Smooth muscle cell (in vitro differentiated cells): ENCODE results near the gene ELMO3. TPM values are rescaled to one million over a fixed set of nuclear protein-coding genes. Genes with fewer than 3 reads are reported as not detected.

ENCODE experiments used
- DNase-seq: peaks from one replicate; lab custom pipeline; 2025; ENCODE audit not compliant: unreplicated experiment; lab: John Stamatoyannopoulos, UW
- H2AFZ ChIP-seq: fragments of 200-600 bp; sonication (generic); 2 replicates; pipeline ENCODE4 v1.6.0; 2016; ENCODE audit warnings: antibody characterized with exemption, low read depth, mild to moderate bottlenecking
- H3F3A ChIP-seq: fragments of 200-600 bp; sonication (generic); 2 replicates; pipeline ENCODE4 v1.6.0; 2017; ENCODE audit warnings: antibody characterized with exemption, low read depth
- H3K27ac ChIP-seq: fragments of 200-600 bp; sonication (generic); 2 replicates; pipeline ENCODE4 v1.5.1; 2016; ENCODE audit warnings: low read depth, mild to moderate bottlenecking
- H3K27me3 ChIP-seq: fragments of 200-600 bp; sonication (generic); 2 replicates; pipeline ENCODE4 v1.6.1; 2016; ENCODE audit warnings: low read depth, mild to moderate bottlenecking
- H3K36me3 ChIP-seq: fragments of 200-600 bp; sonication (generic); 2 replicates; pipeline ENCODE4 v1.5.1; 2016; ENCODE audit warnings: low read depth
- H3K4me1 ChIP-seq: fragments of 200-600 bp; sonication (generic); 2 replicates; pipeline ENCODE4 v1.5.1; 2016; ENCODE audit warnings: low read depth
- H3K4me2 ChIP-seq: fragments of 200-600 bp; sonication (generic); 2 replicates; pipeline ENCODE4 v1.6.0; 2016; ENCODE audit warnings: mild to moderate bottlenecking
- H3K4me3 ChIP-seq: fragments of 200-600 bp; sonication (generic); 2 replicates; pipeline ENCODE4 v1.5.1; 2016; ENCODE audit warnings: mild to moderate bottlenecking
- H3K79me2 ChIP-seq: fragments of 200-600 bp; sonication (generic); 2 replicates; pipeline ENCODE4 v1.6.0; 2016; ENCODE audit warnings: low read depth, mild to moderate bottlenecking
- H3K9ac ChIP-seq: fragments of 200-600 bp; sonication (generic); 2 replicates; pipeline ENCODE4 v1.6.0; 2016; ENCODE audit warnings: low read depth
- H3K9me3 ChIP-seq: fragments of 200-600 bp; sonication (generic); replicated peaks from 2 replicates; pipeline ENCODE4 v1.5.1; 2016; ENCODE audit warnings: low read depth
- H4K20me1 ChIP-seq: fragments of 200-600 bp; sonication (generic); 2 replicates; pipeline ENCODE4 v1.6.0; 2016; ENCODE audit warnings: low read depth
- WGBS: methylation state at CpG from one replicate; pipeline ENCODE4 v1.1.7; 2016; ENCODE audit warnings: low lambda C conversion rate; 5-methylcytosine and 5-hydroxymethylcytosine counted together
- polyA plus RNA-seq: library from polyadenylated mRNA; unstranded; fragments of >200 nt; fragmentation: Nextera tagmentation; extraction: Ambion mirVana; gene quantifications from 2 replicates; pipeline ENCODE4 v1.2.1, GENCODE V29; 2016
- total RNA-seq: library from RNA; depleted of rRNA; stranded (reverse); fragments of >200 nt; gene quantifications from 2 replicates; pipeline ENCODE4 v1.2.3, GENCODE V29; 2014
- TF ChIP-seq, protein P1 (sequence below): fragments of 200-600 bp; sonication (generic); IDR thresholded peaks from 2 replicates; pipeline ENCODE4 v1.5.1; 2017; ENCODE audit warnings: borderline replicate concordance, mild to moderate bottlenecking, antibody characterized with exemption; ENCODE audit not compliant: insufficient read depth, poor library complexity, severe bottlenecking

ELMO3 gene
- total and polyA plus RNA-seq, 2 experiments from 2014 or later, result 2.2 to 6.7 TPM

DNA sequence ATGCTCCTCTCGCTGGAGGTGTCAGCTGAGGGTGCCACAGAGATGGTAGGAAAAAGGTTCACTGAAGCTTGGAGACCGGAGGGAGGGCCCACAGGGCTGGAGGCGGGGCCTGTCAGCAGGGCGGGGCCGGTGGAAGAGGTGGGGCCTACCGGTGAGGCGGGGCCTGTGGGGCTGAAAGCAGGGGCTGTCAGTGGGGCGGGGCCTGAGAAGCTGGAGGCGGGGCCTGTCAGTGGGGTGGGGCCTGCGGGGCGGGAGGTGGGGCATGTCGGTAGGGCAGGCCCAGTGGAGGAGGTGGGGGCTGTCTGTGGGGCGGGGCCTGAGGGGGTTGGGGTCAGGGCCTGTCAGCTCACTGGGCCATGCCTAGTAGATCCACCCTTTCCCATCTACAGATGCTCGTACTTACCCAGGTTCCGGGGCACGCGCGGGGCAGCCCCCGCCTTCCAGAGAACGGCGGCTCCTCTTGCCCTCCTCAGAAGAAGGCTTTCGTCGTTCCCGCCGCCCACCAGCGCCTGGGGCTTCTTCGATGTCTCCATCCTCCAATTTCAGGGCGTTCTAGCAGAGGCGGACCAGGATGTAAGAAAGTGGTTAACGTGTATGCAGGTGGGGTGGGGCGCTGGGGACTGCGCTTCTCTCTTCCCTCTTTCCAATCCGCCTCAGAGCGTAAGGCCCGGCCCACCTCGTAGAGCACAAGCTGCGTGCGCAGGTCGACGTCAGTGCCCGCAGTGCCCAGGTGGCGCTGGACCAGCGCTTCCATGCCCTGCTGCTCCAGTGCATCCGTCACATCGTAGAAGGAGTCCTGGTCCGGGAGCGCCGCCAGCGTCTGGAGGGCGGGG, 37.8 kb downstream of the ELMO3 start:
- no peak overlapping the region for H3K27ac ChIP-seq
- WGBS, result 87% methylated on average over 43 of the region's 50 CpGs
- no peak for DNase-seq

DNA sequence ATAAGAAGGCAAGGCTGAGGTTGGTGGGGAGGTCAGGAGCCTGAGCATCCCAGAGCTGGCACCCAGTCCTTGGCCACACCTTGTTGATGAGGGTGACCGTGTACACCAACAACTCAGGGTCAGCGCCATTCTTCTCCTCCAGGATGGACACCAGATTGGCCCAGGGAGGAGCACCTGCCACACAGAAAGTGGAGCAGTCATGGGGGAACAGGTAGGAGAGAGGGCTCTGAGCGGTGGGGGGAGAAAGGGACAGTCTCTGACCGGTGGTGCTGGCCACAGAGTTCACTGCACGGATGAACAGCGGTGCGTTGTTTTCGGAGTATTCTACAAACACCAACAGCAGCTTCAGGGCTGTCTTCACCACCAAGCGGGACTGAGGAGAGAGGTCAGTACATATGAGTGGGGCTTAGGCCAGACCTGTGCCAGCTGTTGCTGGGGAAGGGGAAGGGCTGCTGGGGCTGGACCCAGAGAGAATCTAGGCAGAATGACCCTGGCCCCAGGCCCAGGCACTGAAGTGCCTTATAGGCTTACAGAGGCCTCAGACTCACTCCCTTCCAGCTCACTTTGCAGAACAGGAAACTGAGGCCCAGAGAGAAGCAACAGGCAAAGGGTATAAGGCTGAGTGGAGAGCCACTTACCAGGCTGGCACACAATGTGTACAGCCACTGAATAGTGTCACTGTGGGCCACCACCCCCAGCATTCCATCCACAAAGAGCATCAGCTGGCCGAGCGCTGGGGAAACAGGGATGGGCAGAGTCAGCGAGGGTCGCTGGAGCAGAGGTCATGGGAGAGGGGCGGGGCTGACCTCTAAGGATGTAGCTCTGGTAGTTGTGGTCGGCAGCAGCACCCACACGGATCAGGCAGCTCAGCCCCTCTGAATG, 38.7 kb downstream of the ELMO3 start:
- Histone ChIP-seq H3K4me2 (no peak overlapping the region), H3K36me3 (no peaks in the 10 kb centered on the region), H3K4me1 (peaks cover 10% of the 10 kb centered on the region), H3F3A (peaks cover 29% of the 10 kb centered on the region), H4K20me1 (no peaks in the 10 kb centered on the region), H3K27ac (no peak overlapping the region), H3K4me3 (no peak overlapping the region), H2AFZ (no peak overlapping the region), H3K79me2 (peaks cover 5% of the 10 kb centered on the region), H3K27me3 (no peaks in the 10 kb centered on the region), H3K9ac (no peak overlapping the region), H3K9me3 (no peaks in the 10 kb centered on the region)
- TF ChIP-seq, protein P1, sequence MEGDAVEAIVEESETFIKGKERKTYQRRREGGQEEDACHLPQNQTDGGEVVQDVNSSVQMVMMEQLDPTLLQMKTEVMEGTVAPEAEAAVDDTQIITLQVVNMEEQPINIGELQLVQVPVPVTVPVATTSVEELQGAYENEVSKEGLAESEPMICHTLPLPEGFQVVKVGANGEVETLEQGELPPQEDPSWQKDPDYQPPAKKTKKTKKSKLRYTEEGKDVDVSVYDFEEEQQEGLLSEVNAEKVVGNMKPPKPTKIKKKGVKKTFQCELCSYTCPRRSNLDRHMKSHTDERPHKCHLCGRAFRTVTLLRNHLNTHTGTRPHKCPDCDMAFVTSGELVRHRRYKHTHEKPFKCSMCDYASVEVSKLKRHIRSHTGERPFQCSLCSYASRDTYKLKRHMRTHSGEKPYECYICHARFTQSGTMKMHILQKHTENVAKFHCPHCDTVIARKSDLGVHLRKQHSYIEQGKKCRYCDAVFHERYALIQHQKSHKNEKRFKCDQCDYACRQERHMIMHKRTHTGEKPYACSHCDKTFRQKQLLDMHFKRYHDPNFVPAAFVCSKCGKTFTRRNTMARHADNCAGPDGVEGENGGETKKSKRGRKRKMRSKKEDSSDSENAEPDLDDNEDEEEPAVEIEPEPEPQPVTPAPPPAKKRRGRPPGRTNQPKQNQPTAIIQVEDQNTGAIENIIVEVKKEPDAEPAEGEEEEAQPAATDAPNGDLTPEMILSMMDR, result no peak
- no peak for DNase-seq
- WGBS, result 91% methylated on average over 16 of the region's 16 CpGs

More for the DNA sequence above, 37.8 kb downstream of the ELMO3 start:
- no peaks in the 10 kb centered on the region for H3K79me2 ChIP-seq
- peaks cover 9% of the 10 kb centered on the region for H3K4me1 ChIP-seq
- H3K9ac ChIP-seq, result no peak overlapping the region
- no peak overlapping the region for H2AFZ ChIP-seq
- no peaks in the 10 kb centered on the region for H3K9me3 ChIP-seq
- H3K27me3 ChIP-seq, result no peaks in the 10 kb centered on the region
- TF ChIP-seq, protein P1, result no peak
- H4K20me1 ChIP-seq, result no peaks in the 10 kb centered on the region
- H3K4me2 ChIP-seq, result no peak overlapping the region
- no peak overlapping the region for H3K4me3 ChIP-seq
- no peaks in the 10 kb centered on the region for H3K36me3 ChIP-seq
- peaks cover 21% of the 10 kb centered on the region for H3F3A ChIP-seq

DNA sequence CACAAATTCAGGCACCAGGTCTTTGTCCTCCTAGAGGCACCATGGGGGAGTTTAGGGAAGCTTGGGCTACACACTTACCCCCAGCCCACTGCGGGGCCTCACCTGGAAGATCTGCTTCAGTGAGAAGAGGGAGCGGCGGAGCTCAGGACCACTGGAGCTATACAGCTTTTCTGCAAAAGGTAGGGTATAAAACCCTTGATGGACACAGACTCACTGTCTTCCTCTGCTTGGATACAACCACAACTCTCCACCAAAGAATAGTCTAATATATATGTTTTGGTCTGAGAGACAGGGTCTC, 39.3 kb downstream of the ELMO3 start:
- Histone ChIP-seq H3K4me3 (no peak overlapping the region), H3K36me3 (no peaks in the 10 kb centered on the region), H2AFZ (no peak overlapping the region), H4K20me1 (no peaks in the 10 kb centered on the region), H3F3A (peaks cover 32% of the 10 kb centered on the region), H3K27ac (no peak overlapping the region), H3K4me1 (peaks cover 10% of the 10 kb centered on the region), H3K27me3 (no peaks in the 10 kb centered on the region), H3K79me2 (peaks cover 11% of the 10 kb centered on the region), H3K4me2 (no peak overlapping the region), H3K9me3 (no peaks in the 10 kb centered on the region), H3K9ac (no peak overlapping the region)
- 95% methylated on average over 3 of the region's 3 CpGs for WGBS
- no peak for DNase-seq
- TF ChIP-seq, protein P1, result no peak
